Osteocyte (in vitro differentiated cells): Measurements from ENCODE around the gene TRIP13. TPM values are rescaled to one million over a fixed set of nuclear protein-coding genes. Genes with fewer than 3 reads are reported as not detected.

Experiments used
- DNase-seq: peaks from one replicate; pipeline ENCODE4 v3.0.0; 2021; ENCODE audit warnings: mixed read lengths; ENCODE audit not compliant: unreplicated experiment; ENCODE audit errors: extremely low spot score
- H3K27ac Mint-ChIP-seq: one replicate; pipeline ENCODE4 v1.8.0; 2021; ENCODE audit warnings: mild to moderate bottlenecking, mixed read lengths; ENCODE audit not compliant: unreplicated experiment
- H3K27me3 Mint-ChIP-seq: one replicate; pipeline ENCODE4 v1.8.0; 2021; ENCODE audit warnings: mixed read lengths; ENCODE audit not compliant: unreplicated experiment
- H3K36me3 Mint-ChIP-seq: one replicate; pipeline ENCODE4 v1.8.0; 2021; ENCODE audit warnings: mixed read lengths; ENCODE audit not compliant: unreplicated experiment
- H3K4me1 Mint-ChIP-seq: one replicate; pipeline ENCODE4 v1.8.0; 2021; ENCODE audit warnings: mixed read lengths; ENCODE audit not compliant: unreplicated experiment
- H3K4me3 Mint-ChIP-seq: one replicate; pipeline ENCODE4 v1.8.0; 2021; ENCODE audit warnings: mild to moderate bottlenecking, moderate library complexity, mixed read lengths; ENCODE audit not compliant: unreplicated experiment
- H3K9me3 Mint-ChIP-seq: one replicate; pipeline ENCODE4 v1.8.0; 2021; ENCODE audit warnings: mixed read lengths; ENCODE audit not compliant: unreplicated experiment
- CTCF ChIP-seq: fragments of 200-600 bp; sonication (generic); IDR thresholded peaks from 2 replicates; pipeline ENCODE4 v1.5.0; 2021; ENCODE audit warnings: antibody characterized with exemption, mild to moderate bottlenecking, moderate library complexity
- total RNA-seq: library from RNA; stranded (reverse); gene quantifications from 2 replicates; pipeline ENCODE4 v1.2.1, GENCODE V29; 2021

TRIP13 gene
- total RNA-seq, 1 donor from 2014 or later = 6.9 TPM

- Mint-ChIP-seq H3K27ac (no peak overlapping the region), H3K9me3 (no peaks in the 10 kb centered on the region), H3K4me1 (no peaks in the 10 kb centered on the region), H3K36me3 (no peaks in the 10 kb centered on the region), H3K4me3 (no peak overlapping the region), H3K27me3 (no peaks in the 10 kb centered on the region)
- DNase-seq = no peak
- TF ChIP-seq CTCF = no peak
Observed at GRCh38 chr5:900781-901180, 8.1 kb downstream of the TRIP13 start.

- DNase-seq = peak; percentile 49
- H3K4me1 Mint-ChIP-seq = no peaks in the 10 kb centered on the region
- no peaks in the 10 kb centered on the region for H3K27me3 Mint-ChIP-seq
- H3K27ac Mint-ChIP-seq = no peak overlapping the region
- TF ChIP-seq CTCF = no peak
- no peak overlapping the region for H3K4me3 Mint-ChIP-seq
- no peaks in the 10 kb centered on the region for H3K9me3 Mint-ChIP-seq
- H3K36me3 Mint-ChIP-seq = no peaks in the 10 kb centered on the region
Observed at GRCh38 chr5:902129-902916, 9.6 kb downstream of the TRIP13 start.

- Mint-ChIP-seq H3K4me1 (no peaks in the 10 kb centered on the region), H3K9me3 (no peaks in the 10 kb centered on the region), H3K27me3 (no peaks in the 10 kb centered on the region), H3K4me3 (no peak overlapping the region), H3K27ac (no peak overlapping the region), H3K36me3 (no peaks in the 10 kb centered on the region)
- TF ChIP-seq CTCF = no peak
- no peak for DNase-seq
Observed at GRCh38 chr5:903756-904096, 11.0 kb downstream of the TRIP13 start.

- Mint-ChIP-seq H3K27me3 (no peaks in the 10 kb centered on the region), H3K36me3 (peaks cover 2% of the 10 kb centered on the region), H3K27ac (no peak overlapping the region), H3K4me1 (no peaks in the 10 kb centered on the region), H3K9me3 (no peaks in the 10 kb centered on the region), H3K4me3 (no peak overlapping the region)
- peak; percentile 44 for DNase-seq
- no peak for TF ChIP-seq CTCF
Observed at GRCh38 chr5:905139-905642, 12.5 kb downstream of the TRIP13 start.

GRCh38 chr5:907366-907910 lies 14.8 kb downstream of the TRIP13 start:
- H3K27me3 Mint-ChIP-seq = no peaks in the 10 kb centered on the region
- H3K36me3 Mint-ChIP-seq = peaks cover 5% of the 10 kb centered on the region
- no peaks in the 10 kb centered on the region for H3K9me3 Mint-ChIP-seq
- H3K27ac Mint-ChIP-seq = no peak overlapping the region
- H3K4me3 Mint-ChIP-seq = no peak overlapping the region
- no peak for DNase-seq
- H3K4me1 Mint-ChIP-seq = no peaks in the 10 kb centered on the region
- no peak for TF ChIP-seq CTCF
